Fibroblast of lung (primary cell): Measurements from ENCODE around the gene EFR3B.

Experiments
- EZH2 ChIP-seq: IDR thresholded peaks from 2 replicates; pipeline ENCODE4 v1.5.1; 2012; ENCODE audit warnings: low read length, control low read depth, mild to moderate bottlenecking; ENCODE audit errors: missing control alignments
- TF ChIP-seq, protein P1 (sequence below), 2 donors: IDR thresholded peaks in 1 of 2; conservative IDR thresholded peaks in 1 of 2; 1 replicate in 1 of 2; 2 replicates in 1 of 2; pipeline ENCODE4 v1.5.1; 2011 to 2012; ENCODE audit warnings: low read length in 2 of 2, control low read depth in 1 of 2, inconsistent platforms in 1 of 2, low read depth in 1 of 2, mild to moderate bottlenecking in 1 of 2

DNA sequence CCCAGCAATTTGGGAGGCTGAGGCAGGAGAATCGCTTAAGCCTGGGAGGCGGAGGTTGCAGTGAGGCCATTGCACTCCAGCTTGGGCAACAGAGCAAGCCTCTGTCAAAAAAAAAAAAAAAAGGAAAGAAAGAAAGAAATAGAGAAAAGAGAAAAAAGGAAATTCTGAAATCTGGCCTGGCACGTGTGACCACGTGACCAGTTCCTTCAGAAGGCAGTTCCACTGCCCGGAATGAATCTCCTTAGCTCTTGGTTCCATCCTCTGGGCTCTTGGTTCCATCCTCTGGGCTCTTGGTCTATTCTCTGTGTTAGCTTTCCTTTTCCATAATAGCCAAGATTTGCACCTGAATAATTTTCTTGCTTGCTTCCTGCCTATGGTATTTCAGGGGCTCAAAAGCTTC is 131.8 kb downstream of the EFR3B start:
- TF ChIP-seq, protein P1, sequence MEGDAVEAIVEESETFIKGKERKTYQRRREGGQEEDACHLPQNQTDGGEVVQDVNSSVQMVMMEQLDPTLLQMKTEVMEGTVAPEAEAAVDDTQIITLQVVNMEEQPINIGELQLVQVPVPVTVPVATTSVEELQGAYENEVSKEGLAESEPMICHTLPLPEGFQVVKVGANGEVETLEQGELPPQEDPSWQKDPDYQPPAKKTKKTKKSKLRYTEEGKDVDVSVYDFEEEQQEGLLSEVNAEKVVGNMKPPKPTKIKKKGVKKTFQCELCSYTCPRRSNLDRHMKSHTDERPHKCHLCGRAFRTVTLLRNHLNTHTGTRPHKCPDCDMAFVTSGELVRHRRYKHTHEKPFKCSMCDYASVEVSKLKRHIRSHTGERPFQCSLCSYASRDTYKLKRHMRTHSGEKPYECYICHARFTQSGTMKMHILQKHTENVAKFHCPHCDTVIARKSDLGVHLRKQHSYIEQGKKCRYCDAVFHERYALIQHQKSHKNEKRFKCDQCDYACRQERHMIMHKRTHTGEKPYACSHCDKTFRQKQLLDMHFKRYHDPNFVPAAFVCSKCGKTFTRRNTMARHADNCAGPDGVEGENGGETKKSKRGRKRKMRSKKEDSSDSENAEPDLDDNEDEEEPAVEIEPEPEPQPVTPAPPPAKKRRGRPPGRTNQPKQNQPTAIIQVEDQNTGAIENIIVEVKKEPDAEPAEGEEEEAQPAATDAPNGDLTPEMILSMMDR (conservative IDR thresholded peaks at IDR 0.05 in 1 of 2, IDR thresholded peaks at IDR 0.05 in 1 of 2; ENCODE audit: low read depth in 1 of 2, low read length in 2 of 2), result no peak
- no peak for TF ChIP-seq EZH2
